Common myeloid progenitor, CD34-positive (primary cell): ENCODE measurements around the gene POF1B.
"Not testable (repeated sequence)": the region's sequence is repeated elsewhere in the genome, so short reads cannot be mapped to it uniquely, and the experiment has no call there.

Experiments used
- CTCF ChIA-PET: fragments of 350-600 bp; sonication (Branson Sonifier 250); formaldehyde crosslinking; loops from one replicate; lab custom pipeline; 2021; ENCODE audit warnings: antibody characterized with exemption; lab: Charles Lee
- POLR2A ChIA-PET: fragments of 350-600 bp; sonication (Branson Sonifier 250); formaldehyde crosslinking; loops from one replicate; lab custom pipeline; 2021; ENCODE audit warnings: antibody characterized with exemption; lab: Charles Lee
- DNase-seq, 3 donors: peaks; one replicate each; pipeline versions ENCODE4 v3.0.0 to v3.0.0-alpha.2; 2013
- H3K27ac ChIP-seq, 2 experiments: 1 replicate in 1 of 2; 2 replicates in 1 of 2; pipeline ENCODE4 v1.7.0; 2013; ENCODE audit warnings: inconsistent platforms in 2 of 2, low read length in 2 of 2, mild to moderate bottlenecking in 2 of 2, low read depth in 1 of 2, moderate library complexity in 1 of 2; ENCODE audit not compliant: severe bottlenecking in 2 of 2, insufficient read depth in 1 of 2, poor library complexity in 1 of 2
- H3K27me3 ChIP-seq, 5 experiments: replicated peaks in 2 of 5; 1 replicate in 3 of 5; 2 replicates in 2 of 5; pipeline versions ENCODE4 v1.6.1 to v1.7.0; 2013; ENCODE audit warnings: low read length in 4 of 5, mild to moderate bottlenecking in 2 of 5, moderate library complexity in 2 of 5, inconsistent platforms in 1 of 5; ENCODE audit not compliant: insufficient read depth in 5 of 5, control insufficient read depth in 4 of 5
- H3K36me3 ChIP-seq, 4 experiments: 1 replicate in 2 of 4; 2 replicates in 2 of 4; pipeline versions ENCODE4 v1.6.1 to v1.7.0; 2013; ENCODE audit warnings: low read length in 3 of 4, control low read depth in 1 of 4, mild to moderate bottlenecking in 1 of 4; ENCODE audit not compliant: control insufficient read depth in 4 of 4, insufficient read depth in 4 of 4
- H3K4me1 ChIP-seq, 4 experiments: 1 replicate in 3 of 4; 2 replicates in 1 of 4; pipeline versions ENCODE4 v1.6.1 to v1.7.1; 2013; ENCODE audit warnings: low read length in 3 of 4, mild to moderate bottlenecking in 3 of 4, control low read depth in 1 of 4, inconsistent platforms in 1 of 4, moderate library complexity in 1 of 4; ENCODE audit not compliant: control insufficient read depth in 4 of 4, insufficient read depth in 4 of 4; ENCODE audit errors: control extremely low read depth in 1 of 4
- H3K4me3 ChIP-seq, 7 experiments: 1 replicate in 4 of 7; 2 replicates in 3 of 7; pipeline versions ENCODE4 v1.5.1 to v1.7.0; 2013; ENCODE audit warnings: mild to moderate bottlenecking in 7 of 7, low read length in 6 of 7, moderate library complexity in 6 of 7, inconsistent platforms in 2 of 7, low read depth in 2 of 7, control low read depth in 1 of 7; ENCODE audit not compliant: insufficient read depth in 4 of 7, control insufficient read depth in 1 of 7; ENCODE audit errors: extremely low read depth in 1 of 7
- H3K9me3 ChIP-seq, 5 experiments: 1 replicate in 4 of 5; 2 replicates in 1 of 5; pipeline versions ENCODE4 v1.6.1 to v1.7.1; 2013; ENCODE audit warnings: low read length in 4 of 5, mild to moderate bottlenecking in 2 of 5, inconsistent platforms in 1 of 5, low read depth in 1 of 5, moderate library complexity in 1 of 5; ENCODE audit not compliant: control insufficient read depth in 4 of 5, insufficient read depth in 2 of 5; ENCODE audit errors: control extremely low read depth in 1 of 5
- WGBS: methylation state at CpG from one replicate; pipeline ENCODE4 v1.1.5; 2013; ENCODE audit not compliant: insufficient coverage; 5-methylcytosine and 5-hydroxymethylcytosine counted together

POF1B gene

DNA sequence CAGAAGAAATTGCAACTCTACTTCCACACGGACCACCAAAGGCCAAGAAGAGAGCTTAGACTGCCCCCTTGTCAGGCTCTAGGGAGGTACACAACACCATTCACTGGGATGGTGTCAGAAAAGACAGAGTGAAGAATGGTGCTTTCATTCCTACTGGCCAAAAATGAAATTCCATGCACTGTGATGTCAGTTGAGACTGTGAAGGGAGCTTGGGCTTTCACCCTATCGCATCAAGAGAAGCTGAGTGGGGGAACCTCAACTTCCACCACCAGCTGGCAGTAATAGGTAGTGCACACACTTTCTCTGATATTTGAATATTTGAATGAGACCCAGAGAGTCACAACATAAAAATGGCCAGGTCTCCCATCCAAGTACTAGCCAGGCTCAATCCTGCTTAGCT lies 69.7 kb downstream of the POF1B start:
- DNase-seq: peak in 2 of 3 donors; percentile 3 to 4
- H3K27me3 ChIP-seq: no peaks in the 10 kb centered on the region
- no peaks in the 10 kb centered on the region for H3K4me1 ChIP-seq
- no peaks in the 10 kb centered on the region for H3K9me3 ChIP-seq
- WGBS: 100% methylated on average over 1 of the region's 2 CpGs
- CTCF ChIA-PET: no interaction called here
- no peaks in the 10 kb centered on the region for H3K36me3 ChIP-seq
- H3K4me3 ChIP-seq: no peak overlapping the region
- no peak overlapping the region for H3K27ac ChIP-seq
- POLR2A ChIA-PET: no interaction called here

DNA sequence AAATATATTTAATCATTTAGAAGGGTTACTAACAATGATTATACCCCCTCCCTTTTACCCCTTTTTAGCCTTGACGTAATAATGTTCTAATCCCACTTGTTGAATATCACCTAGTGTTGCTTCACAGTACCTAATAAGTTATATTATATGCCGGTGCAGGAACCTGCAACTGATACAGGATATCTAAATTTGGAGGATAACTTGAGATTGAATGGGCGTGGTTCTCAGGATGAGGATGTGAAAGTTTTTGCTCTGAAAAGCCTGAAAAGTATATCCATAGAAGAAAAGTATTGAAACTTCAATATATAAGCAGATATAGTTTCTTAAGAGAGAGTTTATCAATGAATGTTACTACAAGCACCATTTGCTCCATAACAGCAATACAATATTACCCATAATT lies 75.9 kb downstream of the POF1B start:
- no peak overlapping the region for H3K27ac ChIP-seq
- peaks cover 0 to 2% (median 0%) of the 10 kb centered on the region in 5 experiments for H3K9me3 ChIP-seq
- H3K4me1 ChIP-seq: no peaks in the 10 kb centered on the region
- no peaks in the 10 kb centered on the region for H3K36me3 ChIP-seq
- H3K27me3 ChIP-seq: no peaks in the 10 kb centered on the region
- ChIA-PET CTCF (no interaction called here), POLR2A (no interaction called here)
- H3K4me3 ChIP-seq: no peak overlapping the region
- 100% methylated on average over 2 of the region's 3 CpGs for WGBS
- DNase-seq: no peak

GRCh38 chrX:85288992-85289723 lies 90.3 kb downstream of the POF1B start:
- H3K27me3 ChIP-seq: no peaks in the 10 kb centered on the region
- no peaks in the 10 kb centered on the region for H3K36me3 ChIP-seq
- CTCF ChIA-PET: no interaction called here
- DNase-seq: no peak
- no peak overlapping the region for H3K4me3 ChIP-seq
- H3K27ac ChIP-seq: no peak overlapping the region
- POLR2A ChIA-PET: no interaction called here
- no peaks in the 10 kb centered on the region for H3K4me1 ChIP-seq
- peaks cover 0 to 4% (median 0%) of the 10 kb centered on the region in 5 experiments for H3K9me3 ChIP-seq
- WGBS: 98% methylated on average over 5 of the region's 7 CpGs

- H3K9me3 ChIP-seq, CTCF ChIA-PET, H3K4me1 ChIP-seq, DNase-seq, H3K4me3 ChIP-seq, H3K27me3 ChIP-seq, H3K36me3 ChIP-seq, POLR2A ChIA-PET, H3K27ac ChIP-seq: not testable (repeated sequence)
- WGBS: no CpG with 5 or more reads among the region's 6 CpGs
These were observed 94.2 kb downstream of the POF1B start for GRCh38 chrX:85285286-85285685.

GRCh38 chrX:85244450-85245211 lies 134.8 kb downstream of the POF1B start:
- Histone ChIP-seq H3K4me3 (peak overlapping the region; percentile 60 to 94 (median 77)), H3K27me3 (no peaks in the 10 kb centered on the region), H3K4me1 (peaks cover 0 to 7% (median 2%) of the 10 kb centered on the region in 4 experiments), H3K36me3 (peaks cover 0 to 3% (median 0%) of the 10 kb centered on the region in 4 experiments), H3K9me3 (no peaks in the 10 kb centered on the region), H3K27ac (peak overlapping the region; percentile 59 to 83)
- WGBS: 25% methylated on average over 7 of the region's 42 CpGs
- DNase-seq: peak in 2 of 3 donors; percentile 66 to 67
- CTCF ChIA-PET: interaction anchor here (0.6 to 1.1 kb wide), 3 partner anchors 18 to 809 kb away, joined by 3 to 4 read pairs (median 3); no protein-coding TSS in a partner anchor
- POLR2A ChIA-PET: interaction anchor here (0.9 kb wide), 1 partner anchor 11 kb away, joined by 3 read pairs; no protein-coding TSS in a partner anchor

DNA sequence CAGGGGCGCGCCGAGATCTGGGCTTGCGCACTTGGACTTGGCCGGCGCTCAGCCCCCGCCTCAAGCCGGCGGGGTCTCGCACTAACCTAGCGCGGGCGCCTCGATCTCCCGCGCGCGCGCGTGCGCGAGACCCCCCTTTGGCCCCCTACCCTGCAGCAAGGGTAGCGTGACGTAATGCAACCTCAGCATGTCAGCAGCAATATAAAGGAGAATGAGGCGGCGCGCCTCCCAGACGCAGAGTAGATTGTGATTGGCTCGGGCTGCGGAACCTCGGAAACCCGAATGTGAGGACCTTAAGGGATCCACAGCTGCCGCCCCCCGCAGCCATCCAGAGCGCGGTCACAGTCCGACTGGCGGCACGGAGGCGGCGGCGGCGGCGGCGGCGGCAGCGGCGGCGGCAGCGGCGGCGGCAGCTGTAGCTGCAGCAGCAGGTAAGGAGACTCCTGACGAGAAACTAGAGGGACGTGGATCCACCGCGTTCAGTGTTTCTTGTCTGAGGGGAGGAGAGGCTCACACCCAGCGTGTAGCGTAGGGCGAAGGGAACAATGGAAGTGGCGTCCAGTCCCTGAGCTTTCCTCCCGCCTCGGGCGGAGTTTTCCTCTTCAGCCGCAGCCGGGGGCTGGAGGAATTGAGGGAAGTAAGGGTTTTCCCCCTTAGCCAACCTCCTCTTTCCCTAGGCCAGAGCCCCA lies 135.6 kb downstream of the POF1B start, which contains the start of the genes SATL1 and ZNF711:
Gene SATL1, minus strand, starts transcription at position 19 of the 689 bp plus-strand sequence. CDS start 134,811 bp downstream, outside the sequence.
Gene ZNF711, plus strand, starts transcription at position 231 of the 689 bp plus-strand sequence. CDS start 3,582 bp downstream, outside the sequence.
- H3K27ac ChIP-seq: peak within 1 kb of the TSS; percentile 59 to 83
- WGBS: 37% methylated on average over 48 of the region's 65 CpGs
- CTCF ChIA-PET: interaction anchor here (0.6 to 0.7 kb wide), 2 partner anchors 636 to 810 kb away, joined by 3 to 4 read pairs; no protein-coding TSS in a partner anchor
- POLR2A ChIA-PET: no interaction called here
- peak within 1 kb of the TSS; percentile 60 to 94 (median 77) for H3K4me3 ChIP-seq
- H3K4me1 ChIP-seq: peaks cover 0 to 7% (median 2%) of the 10 kb centered on the region in 4 experiments
- no peaks in the 10 kb centered on the region for H3K27me3 ChIP-seq
- no peaks in the 10 kb centered on the region for H3K9me3 ChIP-seq
- H3K36me3 ChIP-seq: peaks cover 0 to 3% (median 0%) of the 10 kb centered on the region in 4 experiments
- peak; percentile 87 to 96 (median 94) for DNase-seq
